HG03064 (cell line): ENCODE data around the gene SDHD.

Experiments used
- ATAC-seq: cut with Tn5 transposase; IDR thresholded peaks from one replicate; pipeline ENCODE4 v1.9.1; 2021; ENCODE audit warnings: low read depth; ENCODE audit not compliant: unreplicated experiment

Gene SDHD

GRCh38 chr11:112097734-112098528 lies 11.3 kb downstream of the SDHD start:
- ATAC-seq: no peak

- no peak for ATAC-seq
Observed at GRCh38 chr11:112100462-112100861, 13.8 kb downstream of the SDHD start.

- no peak for ATAC-seq
Observed at GRCh38 chr11:112103446-112103845, 16.8 kb downstream of the SDHD start.

- no peak for ATAC-seq
Observed at GRCh38 chr11:112106070-112106469, 19.4 kb downstream of the SDHD start.

- ATAC-seq: no peak
Observed at GRCh38 chr11:112113539-112114457, 27.1 kb downstream of the SDHD start.

DNA sequence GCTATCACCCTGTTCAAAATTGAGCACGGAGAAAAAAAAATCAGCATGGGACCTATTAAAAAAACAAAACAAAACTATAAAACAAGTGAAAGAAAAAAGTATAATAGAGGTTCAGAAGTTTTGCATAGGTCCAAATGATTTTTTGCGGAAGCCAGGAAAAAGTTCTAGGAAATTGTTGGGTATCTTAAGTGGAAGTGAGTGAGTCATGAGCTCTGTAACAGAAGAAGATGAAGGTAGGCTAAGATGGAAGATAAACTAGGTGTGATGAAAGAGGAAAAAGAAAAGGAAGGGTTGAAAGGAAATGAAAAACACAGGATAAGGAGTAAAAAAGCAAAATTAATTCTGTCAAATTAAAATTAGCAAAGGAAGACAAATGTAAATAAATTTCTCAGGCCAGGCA lies 27.8 kb downstream of the SDHD start:
- ATAC-seq: no peak

DNA sequence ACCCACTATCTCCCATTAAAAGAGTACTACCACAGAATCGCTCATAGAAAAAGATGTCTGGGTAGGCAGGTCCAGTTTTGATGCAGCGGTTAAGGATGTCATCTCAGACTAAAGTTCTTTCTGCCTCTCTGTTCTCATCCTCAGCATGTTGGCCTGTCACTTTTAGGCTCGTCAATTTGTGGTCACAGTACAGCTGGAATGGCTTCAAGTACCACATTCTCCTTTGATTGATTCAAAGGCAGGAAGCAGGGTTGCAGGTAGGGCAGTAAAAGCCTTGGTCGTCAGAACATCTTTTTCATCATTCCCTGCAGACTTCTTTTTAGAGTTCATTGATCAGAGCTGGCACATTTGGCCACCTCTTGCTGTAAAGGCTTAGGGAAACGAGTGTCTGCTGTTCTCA lies 28.7 kb downstream of the SDHD start:
- no peak for ATAC-seq

DNA sequence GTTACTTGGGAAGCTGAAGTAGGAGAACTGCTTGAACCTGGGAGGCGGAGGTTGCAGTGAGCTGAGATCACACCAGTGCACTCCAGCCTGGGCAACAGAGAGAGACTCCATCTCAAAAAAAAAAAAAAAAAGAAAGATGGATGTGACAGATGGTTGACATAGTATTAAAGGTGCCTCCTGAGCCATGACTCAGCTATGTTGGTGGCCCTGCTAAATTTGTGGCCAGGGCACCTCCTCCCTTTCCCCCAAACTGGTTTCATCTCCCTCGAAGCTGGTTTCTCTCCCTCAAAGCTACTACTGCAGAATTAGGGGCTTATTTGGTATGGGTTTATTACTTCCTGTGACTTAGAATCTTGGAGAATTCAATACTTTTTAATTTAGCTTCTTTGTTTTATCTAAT lies 31.5 kb downstream of the SDHD start:
- ATAC-seq: no peak

GRCh38 chr11:112121981-112122615 lies 35.4 kb downstream of the SDHD start:
- ATAC-seq: no peak

DNA sequence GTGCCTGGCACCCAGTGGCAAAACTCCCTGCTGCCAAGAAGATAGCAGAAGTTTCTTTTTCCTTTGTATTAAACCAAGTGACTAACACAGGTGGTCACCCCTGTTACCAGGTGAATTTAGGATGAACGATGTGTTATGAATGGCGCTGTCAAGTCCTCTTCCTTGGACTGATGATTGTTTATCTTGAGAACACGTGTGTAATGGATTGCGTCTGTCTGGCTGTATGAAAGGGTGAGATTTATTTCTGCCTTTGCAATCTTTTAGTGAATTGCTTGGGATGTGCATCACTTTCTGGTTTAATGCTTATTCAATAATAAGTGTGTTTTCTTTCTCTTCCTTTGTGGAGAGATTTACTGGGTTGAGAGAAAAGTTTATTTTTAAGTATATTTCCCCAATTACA lies 36.5 kb downstream of the SDHD start:
- ATAC-seq: no peak

GRCh38 chr11:112127056-112127455 lies 40.4 kb downstream of the SDHD start:
- no peak for ATAC-seq

- no peak for ATAC-seq
Observed at GRCh38 chr11:112128483-112129121, 41.9 kb downstream of the SDHD start.

GRCh38 chr11:112129656-112130055 lies 43.0 kb downstream of the SDHD start:
- no peak for ATAC-seq

DNA sequence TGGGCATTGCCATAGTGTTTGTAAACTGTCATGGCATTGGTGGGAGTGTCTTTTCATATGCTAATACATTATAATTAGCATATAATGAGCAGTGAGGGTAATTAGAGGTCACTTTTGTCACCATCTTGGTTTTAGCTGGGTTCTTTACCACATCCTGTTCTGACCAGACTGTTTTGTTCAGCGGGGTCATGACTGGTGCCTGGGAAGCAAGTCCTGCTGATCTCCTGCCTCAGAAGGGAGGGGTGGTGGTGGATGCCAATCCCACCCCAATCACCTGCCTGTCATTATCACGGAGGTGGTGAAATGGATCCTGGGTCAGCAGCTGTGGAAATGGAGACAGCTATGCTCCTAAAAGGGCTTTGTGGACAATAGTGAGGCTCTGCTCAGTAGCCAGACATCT lies 46.1 kb downstream of the SDHD start:
- ATAC-seq: no peak

GRCh38 chr11:112134473-112134872 lies 47.8 kb downstream of the SDHD start:
- ATAC-seq: no peak

- ATAC-seq: no peak
Observed at GRCh38 chr11:112143597-112143996, 56.9 kb downstream of the SDHD start.
